HG03066 (cell line): Measurements from ENCODE around the gene CD58.

ENCODE experiments used
- ATAC-seq: cut with Tn5 transposase; IDR thresholded peaks from one replicate; pipeline ENCODE4 v1.9.1; 2021; ENCODE audit warnings: low read depth; ENCODE audit not compliant: unreplicated experiment

Gene CD58

GRCh38 chr1:116496898-116497297 lies 73.9 kb downstream of the CD58 start:
- ATAC-seq = no peak

- ATAC-seq = no peak
Observed at GRCh38 chr1:116496380-116496779, 74.4 kb downstream of the CD58 start.

- no peak for ATAC-seq
Observed at GRCh38 chr1:116495535-116495934, 75.3 kb downstream of the CD58 start.

- no peak for ATAC-seq
Observed at GRCh38 chr1:116494745-116495144, 76.1 kb downstream of the CD58 start.

- no peak for ATAC-seq
Observed at GRCh38 chr1:116494353-116494692, 76.5 kb downstream of the CD58 start.

- no peak for ATAC-seq
Observed at GRCh38 chr1:116493484-116494352, 77.1 kb downstream of the CD58 start.

GRCh38 chr1:116493036-116493435 lies 77.8 kb downstream of the CD58 start:
- ATAC-seq = no peak

GRCh38 chr1:116492358-116492811 lies 78.4 kb downstream of the CD58 start:
- no peak for ATAC-seq

- ATAC-seq = no peak
Observed at GRCh38 chr1:116491700-116492357, 79.0 kb downstream of the CD58 start.

- ATAC-seq = no peak
Observed at GRCh38 chr1:116490588-116490987, 80.2 kb downstream of the CD58 start.

- ATAC-seq = no peak
Observed at GRCh38 chr1:116489231-116489697, 81.6 kb downstream of the CD58 start.

GRCh38 chr1:116488071-116488470 lies 82.8 kb downstream of the CD58 start:
- ATAC-seq = no peak

- ATAC-seq = no peak
Observed at GRCh38 chr1:116487583-116487982, 83.2 kb downstream of the CD58 start.

GRCh38 chr1:116487031-116487430 lies 83.8 kb downstream of the CD58 start:
- ATAC-seq = no peak

GRCh38 chr1:116486424-116486823 lies 84.4 kb downstream of the CD58 start:
- ATAC-seq = no peak

GRCh38 chr1:116485976-116486375 lies 84.8 kb downstream of the CD58 start:
- ATAC-seq = no peak

- ATAC-seq = peak; percentile 58
Observed at GRCh38 chr1:116485071-116485735, 85.6 kb downstream of the CD58 start.

- no peak for ATAC-seq
Observed at GRCh38 chr1:116483481-116484309, 87.1 kb downstream of the CD58 start.

GRCh38 chr1:116482490-116482889 lies 88.3 kb downstream of the CD58 start:
- ATAC-seq = no peak

GRCh38 chr1:116481934-116482333 lies 88.9 kb downstream of the CD58 start:
- ATAC-seq = no peak
